ENCODE results near the gene PADI1. TPM values are rescaled to one million over a fixed set of nuclear protein-coding genes. Genes with fewer than 3 reads are reported as not detected.

Gene PADI1, protein sequence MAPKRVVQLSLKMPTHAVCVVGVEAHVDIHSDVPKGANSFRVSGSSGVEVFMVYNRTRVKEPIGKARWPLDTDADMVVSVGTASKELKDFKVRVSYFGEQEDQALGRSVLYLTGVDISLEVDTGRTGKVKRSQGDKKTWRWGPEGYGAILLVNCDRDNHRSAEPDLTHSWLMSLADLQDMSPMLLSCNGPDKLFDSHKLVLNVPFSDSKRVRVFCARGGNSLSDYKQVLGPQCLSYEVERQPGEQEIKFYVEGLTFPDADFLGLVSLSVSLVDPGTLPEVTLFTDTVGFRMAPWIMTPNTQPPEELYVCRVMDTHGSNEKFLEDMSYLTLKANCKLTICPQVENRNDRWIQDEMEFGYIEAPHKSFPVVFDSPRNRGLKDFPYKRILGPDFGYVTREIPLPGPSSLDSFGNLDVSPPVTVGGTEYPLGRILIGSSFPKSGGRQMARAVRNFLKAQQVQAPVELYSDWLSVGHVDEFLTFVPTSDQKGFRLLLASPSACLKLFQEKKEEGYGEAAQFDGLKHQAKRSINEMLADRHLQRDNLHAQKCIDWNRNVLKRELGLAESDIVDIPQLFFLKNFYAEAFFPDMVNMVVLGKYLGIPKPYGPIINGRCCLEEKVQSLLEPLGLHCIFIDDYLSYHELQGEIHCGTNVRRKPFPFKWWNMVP
- not detected for total RNA-seq

DNA sequence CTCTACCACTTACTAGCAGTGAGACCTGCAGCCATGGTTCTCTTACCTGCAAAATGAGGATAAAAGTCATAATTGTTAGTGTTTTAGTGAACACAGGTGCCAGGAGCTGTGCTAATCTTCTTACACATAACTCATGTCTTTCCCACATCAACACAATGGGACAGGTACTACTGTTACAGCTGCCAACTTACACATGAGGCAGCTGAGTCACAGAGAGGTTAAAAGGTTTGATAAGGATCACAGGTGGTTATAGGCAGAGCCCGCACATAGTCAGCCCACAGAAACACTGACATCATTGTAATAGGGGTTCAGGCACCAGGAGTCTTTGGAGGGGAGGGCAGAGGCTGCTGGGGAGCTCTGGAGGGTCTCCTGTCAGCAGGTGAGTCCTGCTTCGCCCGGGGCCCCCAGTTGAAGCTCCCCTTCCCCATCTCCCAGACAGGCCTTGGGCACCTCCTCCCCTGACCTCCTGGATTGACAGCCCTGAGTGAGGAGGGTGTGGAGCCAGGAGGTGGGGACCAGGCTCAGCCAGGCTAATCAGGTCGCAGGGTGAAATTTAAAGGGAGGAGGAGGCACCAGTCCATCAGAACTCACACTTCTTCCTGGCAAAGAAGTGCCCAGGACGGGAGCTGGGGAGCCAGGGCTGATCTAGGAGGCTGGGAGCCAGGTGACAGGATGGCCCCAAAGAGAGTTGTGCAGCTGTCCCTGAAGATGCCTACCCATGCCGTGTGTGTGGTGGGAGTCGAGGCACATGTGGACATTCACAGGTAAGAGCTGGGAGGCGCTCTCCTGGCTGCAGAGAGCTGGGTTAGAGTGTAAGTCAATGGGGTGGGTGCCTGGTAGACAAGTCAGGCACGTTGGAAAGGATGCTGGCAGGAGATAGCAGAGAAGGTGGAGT is at the start of gene PADI1:
PADI1 (plus strand) TSS at position 583 of the 895 bp plus-strand sequence; CDS start at position 673, 90 bp downstream.
- no peak within 1 kb of the TSS for H3K27ac Mint-ChIP-seq
- H3K27me3 Mint-ChIP-seq = peaks cover 46% of the 10 kb centered on the region
- TF ChIP-seq, protein P1, sequence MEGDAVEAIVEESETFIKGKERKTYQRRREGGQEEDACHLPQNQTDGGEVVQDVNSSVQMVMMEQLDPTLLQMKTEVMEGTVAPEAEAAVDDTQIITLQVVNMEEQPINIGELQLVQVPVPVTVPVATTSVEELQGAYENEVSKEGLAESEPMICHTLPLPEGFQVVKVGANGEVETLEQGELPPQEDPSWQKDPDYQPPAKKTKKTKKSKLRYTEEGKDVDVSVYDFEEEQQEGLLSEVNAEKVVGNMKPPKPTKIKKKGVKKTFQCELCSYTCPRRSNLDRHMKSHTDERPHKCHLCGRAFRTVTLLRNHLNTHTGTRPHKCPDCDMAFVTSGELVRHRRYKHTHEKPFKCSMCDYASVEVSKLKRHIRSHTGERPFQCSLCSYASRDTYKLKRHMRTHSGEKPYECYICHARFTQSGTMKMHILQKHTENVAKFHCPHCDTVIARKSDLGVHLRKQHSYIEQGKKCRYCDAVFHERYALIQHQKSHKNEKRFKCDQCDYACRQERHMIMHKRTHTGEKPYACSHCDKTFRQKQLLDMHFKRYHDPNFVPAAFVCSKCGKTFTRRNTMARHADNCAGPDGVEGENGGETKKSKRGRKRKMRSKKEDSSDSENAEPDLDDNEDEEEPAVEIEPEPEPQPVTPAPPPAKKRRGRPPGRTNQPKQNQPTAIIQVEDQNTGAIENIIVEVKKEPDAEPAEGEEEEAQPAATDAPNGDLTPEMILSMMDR (IDR thresholded peaks at IDR 0.05) = no peak
- intact Hi-C loops (cut with micrococcal nuclease) = no loop called here
- ChIA-PET CTCF (no interaction called here), POLR2A (no interaction called here)
- DNase-seq = no peak
- H3K9me3 Mint-ChIP-seq = no peaks in the 10 kb centered on the region
- no peak within 1 kb of the TSS for H3K4me3 Mint-ChIP-seq
- H3K36me3 Mint-ChIP-seq (ENCODE audit: low read depth) = no peaks in the 10 kb centered on the region
- peaks cover 45% of the 10 kb centered on the region for H3K4me1 Mint-ChIP-seq (ENCODE audit: low read depth)
- no peak for ATAC-seq

DNA sequence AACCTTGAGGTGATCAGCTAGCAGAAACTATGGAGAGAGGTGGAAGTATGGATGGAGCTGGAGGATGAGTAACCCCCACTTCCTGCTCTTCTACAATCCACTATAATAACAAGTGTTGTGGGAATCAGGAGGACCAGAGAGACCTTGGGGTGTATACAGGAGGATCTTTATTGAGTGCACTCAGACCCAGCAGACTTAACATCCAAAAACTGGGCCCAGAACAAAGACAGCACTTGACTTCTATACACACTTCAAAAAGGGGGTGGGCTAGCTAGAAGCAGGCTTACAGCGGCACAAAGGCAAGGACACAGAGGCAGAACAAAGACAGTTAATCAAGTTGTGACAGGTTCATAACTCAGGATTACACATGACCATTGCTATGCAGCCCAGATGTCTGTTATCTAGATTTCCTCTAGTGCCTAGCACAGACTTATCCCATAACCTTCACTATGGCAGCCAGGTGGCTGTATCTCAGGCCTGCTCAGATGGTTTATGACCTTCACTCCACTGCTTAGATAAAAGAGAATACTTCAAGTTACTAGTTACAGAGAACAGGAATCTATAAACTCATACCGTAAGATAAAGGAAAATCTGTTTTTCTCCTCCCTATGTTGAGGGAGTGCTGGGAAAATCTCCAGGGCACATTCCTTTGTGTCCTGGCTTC is 49.5 kb upstream of the PADI1 start:
- H3K27me3 Mint-ChIP-seq = peaks cover 21% of the 10 kb centered on the region
- ChIA-PET CTCF (no interaction called here), POLR2A (no interaction called here)
- H3K4me1 Mint-ChIP-seq (ENCODE audit: low read depth) = no peaks in the 10 kb centered on the region
- intact Hi-C loops (cut with micrococcal nuclease) = no loop called here
- ATAC-seq (no peak), DNase-seq (no peak)
- TF ChIP-seq, protein P1 (IDR thresholded peaks at IDR 0.05) = no peak
- H3K36me3 Mint-ChIP-seq (ENCODE audit: low read depth) = peaks cover 2% of the 10 kb centered on the region
- H3K27ac Mint-ChIP-seq = no peak overlapping the region
- H3K4me3 Mint-ChIP-seq = no peak overlapping the region
- peaks cover 31% of the 10 kb centered on the region for H3K9me3 Mint-ChIP-seq

DNA sequence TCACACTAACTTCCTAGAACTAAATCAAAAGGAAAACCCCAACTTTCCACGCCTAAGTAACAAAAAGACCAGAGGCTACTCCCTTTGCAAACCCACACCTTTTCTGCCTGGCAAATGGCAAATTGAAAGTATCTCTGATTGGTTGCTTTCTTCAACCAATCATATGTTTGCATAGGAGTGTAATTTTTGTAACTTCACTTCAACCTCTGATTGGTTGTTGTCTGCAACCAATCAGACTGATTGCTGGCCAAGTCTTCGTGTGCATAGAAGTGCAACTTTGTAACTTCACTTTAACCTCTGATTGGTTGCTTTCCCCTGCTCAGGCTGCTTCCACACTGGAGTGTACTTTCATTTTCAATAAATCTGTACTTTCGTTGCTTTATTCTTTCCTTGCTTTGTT is 48.8 kb upstream of the PADI1 start:
- CTCF ChIA-PET = no interaction called here
- ATAC-seq (no peak), DNase-seq (no peak)
- H3K36me3 Mint-ChIP-seq (ENCODE audit: low read depth) = peaks cover 2% of the 10 kb centered on the region
- peaks cover 21% of the 10 kb centered on the region for H3K27me3 Mint-ChIP-seq
- POLR2A ChIA-PET = no interaction called here
- TF ChIP-seq, protein P1 (IDR thresholded peaks at IDR 0.05) = no peak
- H3K4me1 Mint-ChIP-seq (ENCODE audit: low read depth) = no peaks in the 10 kb centered on the region
- H3K4me3 Mint-ChIP-seq = no peak overlapping the region
- H3K9me3 Mint-ChIP-seq = peaks cover 31% of the 10 kb centered on the region
- intact Hi-C loops (cut with micrococcal nuclease) = no loop called here
- no peak overlapping the region for H3K27ac Mint-ChIP-seq

DNA sequence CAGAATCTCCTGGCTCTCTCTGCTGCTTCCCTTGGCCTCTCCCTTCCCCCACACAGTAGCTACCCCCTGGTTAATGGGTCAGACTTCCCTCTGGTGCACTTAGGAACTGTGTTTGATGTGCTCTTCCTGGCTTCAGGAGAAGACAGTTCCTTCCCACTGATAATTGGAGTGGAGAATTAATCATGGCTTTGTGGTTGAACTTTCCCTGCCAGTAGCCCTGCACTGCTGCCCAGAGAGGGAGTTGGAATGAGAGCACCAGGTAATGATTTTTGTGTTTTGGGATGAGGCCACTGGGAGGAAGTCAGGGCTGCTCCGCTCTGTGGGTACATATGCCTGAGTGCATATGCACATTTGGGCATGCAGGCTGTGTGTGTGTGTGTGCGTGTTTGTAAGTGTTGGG is 46.0 kb upstream of the PADI1 start:
- Mint-ChIP-seq H3K4me3 (no peak overlapping the region), H3K27ac (no peak overlapping the region), H3K9me3 (peaks cover 22% of the 10 kb centered on the region), H3K4me1 (ENCODE audit: low read depth) (no peaks in the 10 kb centered on the region), H3K27me3 (peaks cover 7% of the 10 kb centered on the region), H3K36me3 (ENCODE audit: low read depth) (peaks cover 2% of the 10 kb centered on the region)
- TF ChIP-seq, protein P1 (IDR thresholded peaks at IDR 0.05) = no peak
- ChIA-PET POLR2A (no interaction called here), CTCF (no interaction called here)
- no peak for DNase-seq
- no peak for ATAC-seq
- intact Hi-C loops (cut with micrococcal nuclease) = no loop called here

Data from activated CD8-positive, alpha-beta T cell treated with anti-CD3 and anti-CD28 coated beads for 36 hours (primary cell).